HEK293 (cell line): ENCODE data around the gene RPL3.

ENCODE experiments used
- CTCF ChIA-PET: fragments of 350-600 bp; formaldehyde crosslinking; extraction: SDS; loops from one replicate; lab custom pipeline; 2021; ENCODE audit warnings: antibody characterized with exemption; lab: Yijun Ruan, JAX
- POLR2A ChIA-PET: fragments of 300-600 bp; formaldehyde crosslinking; extraction: SDS; loops from one replicate; lab custom pipeline; 2020; ENCODE audit warnings: antibody characterized with exemption, inconsistent platforms; lab: Yijun Ruan, JAX
- H3K27ac ChIP-seq: fragments of 200-500 bp; sonication (Bioruptor generic); 2 replicates; pipeline ENCODE4 v1.5.1; 2014; ENCODE audit warnings: low read depth, low read length, control low read depth, inconsistent platforms; ENCODE audit errors: extremely low read depth
- H3K36me3 ChIP-seq, 2 experiments: fragments of 200-500 bp in 1 of 2; sonication (Bioruptor generic) in 1 of 2; 1 replicate in 1 of 2; 2 replicates in 1 of 2; pipeline ENCODE4 v1.5.1; 2014 to 2017; ENCODE audit warnings: inconsistent platforms in 2 of 2, low read length in 2 of 2; ENCODE audit not compliant: control insufficient read depth in 2 of 2, insufficient read depth in 1 of 2
- H3K4me1 ChIP-seq: fragments of 200-500 bp; sonication (Bioruptor generic); 2 replicates; pipeline ENCODE4 v1.5.1; 2014; ENCODE audit warnings: mild to moderate bottlenecking, low read length, inconsistent platforms; ENCODE audit not compliant: control insufficient read depth, insufficient read depth
- H3K4me3 ChIP-seq: 2 replicates; pipeline ENCODE4 v1.5.1; 2011; ENCODE audit warnings: low read depth, mild to moderate bottlenecking, control low read depth, low read length, moderate library complexity
- H3K9me3 ChIP-seq: fragments of 200-500 bp; sonication (Bioruptor generic); 2 replicates; pipeline ENCODE4 v1.5.1; 2014; ENCODE audit warnings: low read depth, low read length, inconsistent platforms; ENCODE audit not compliant: control insufficient read depth, insufficient read depth
- BCL11A ChIP-seq: fragments of 450-650 bp; formaldehyde crosslinking; IDR thresholded peaks from 2 replicates; pipeline ENCODE4 v1.5.1; 2016; ENCODE audit warnings: low read depth, missing biosample characterization, missing genetic modification characterization
- GLIS1 ChIP-seq: fragments of 450-650 bp; formaldehyde crosslinking; IDR thresholded peaks from 2 replicates; pipeline ENCODE4 v1.5.1; 2016; ENCODE audit warnings: missing biosample characterization, missing genetic modification characterization
- HIC1 ChIP-seq: fragments of 450-650 bp; formaldehyde crosslinking; IDR thresholded peaks from 2 replicates; pipeline ENCODE4 v1.5.1; 2016; ENCODE audit warnings: missing biosample characterization, missing genetic modification characterization
- IKZF3 ChIP-seq: fragments of 450-650 bp; IDR thresholded peaks from 2 replicates; pipeline ENCODE4 v1.5.0; 2018; ENCODE audit warnings: missing biosample characterization, mild to moderate bottlenecking, missing genetic modification characterization, moderate library complexity
- INSM2 ChIP-seq: fragments of 450-650 bp; formaldehyde crosslinking; IDR thresholded peaks from 2 replicates; pipeline ENCODE4 v1.5.1; 2016; ENCODE audit warnings: missing biosample characterization, missing genetic modification characterization
- KLF7 ChIP-seq: fragments of 450-650 bp; formaldehyde crosslinking; IDR thresholded peaks from 2 replicates; pipeline ENCODE4 v1.5.1; 2016; ENCODE audit warnings: missing biosample characterization, missing genetic modification characterization, borderline replicate concordance
- MZF1 ChIP-seq: fragments of 450-650 bp; formaldehyde crosslinking; IDR thresholded peaks from 2 replicates; pipeline ENCODE4 v1.5.1; 2017; ENCODE audit warnings: missing biosample characterization, missing genetic modification characterization, borderline replicate concordance
- PRDM2 ChIP-seq: fragments of 450-650 bp; formaldehyde crosslinking; IDR thresholded peaks from 2 replicates; pipeline ENCODE4 v1.5.1; 2016; ENCODE audit warnings: missing biosample characterization, missing genetic modification characterization, borderline replicate concordance
- REPIN1 ChIP-seq: fragments of 450-650 bp; formaldehyde crosslinking; IDR thresholded peaks from 2 replicates; pipeline ENCODE4 v1.5.1; 2017; ENCODE audit warnings: missing biosample characterization, missing genetic modification characterization, low read depth
- SCRT1 ChIP-seq: fragments of 450-650 bp; formaldehyde crosslinking; IDR thresholded peaks from 2 replicates; pipeline ENCODE4 v1.5.1; 2016; ENCODE audit warnings: missing biosample characterization, missing genetic modification characterization, borderline replicate concordance
- SP2 ChIP-seq: fragments of 450-650 bp; formaldehyde crosslinking; IDR thresholded peaks from 2 replicates; pipeline ENCODE4 v1.5.1; 2016; ENCODE audit warnings: missing biosample characterization, missing genetic modification characterization
- ZEB2 ChIP-seq: fragments of 450-650 bp; formaldehyde crosslinking; IDR thresholded peaks from 2 replicates; pipeline ENCODE4 v1.5.1; 2016; ENCODE audit warnings: missing biosample characterization, missing genetic modification characterization
- ZFHX2 ChIP-seq: fragments of 450-650 bp; formaldehyde crosslinking; conservative IDR thresholded peaks from 2 replicates; pipeline ENCODE4 v1.5.1; 2016; ENCODE audit warnings: missing biosample characterization, missing genetic modification characterization
- ZNF132 ChIP-seq: fragments of 450-650 bp; formaldehyde crosslinking; IDR thresholded peaks from 2 replicates; pipeline ENCODE4 v1.5.1; 2017; ENCODE audit warnings: missing biosample characterization, missing genetic modification characterization, borderline replicate concordance
- ZNF157 ChIP-seq: fragments of 450-650 bp; formaldehyde crosslinking; IDR thresholded peaks from 2 replicates; pipeline ENCODE4 v1.5.1; 2016; ENCODE audit warnings: missing biosample characterization, missing genetic modification characterization
- ZNF2 ChIP-seq: fragments of 450-650 bp; formaldehyde crosslinking; IDR thresholded peaks from 2 replicates; pipeline ENCODE4 v1.5.1; 2016; ENCODE audit warnings: missing biosample characterization, missing genetic modification characterization
- ZNF404 ChIP-seq: fragments of 450-650 bp; formaldehyde crosslinking; IDR thresholded peaks from 2 replicates; pipeline ENCODE4 v1.5.1; 2017; ENCODE audit warnings: missing biosample characterization, missing genetic modification characterization
- ZNF521 ChIP-seq: fragments of 450-650 bp; formaldehyde crosslinking; IDR thresholded peaks from 2 replicates; pipeline ENCODE4 v1.5.1; 2017; ENCODE audit warnings: missing biosample characterization, mild to moderate bottlenecking, missing genetic modification characterization
- ZNF610 ChIP-seq: fragments of 450-650 bp; formaldehyde crosslinking; IDR thresholded peaks from 2 replicates; pipeline ENCODE4 v1.5.1; 2016; ENCODE audit warnings: missing biosample characterization, missing genetic modification characterization, borderline replicate concordance
- ZNF768 ChIP-seq: fragments of 450-650 bp; formaldehyde crosslinking; IDR thresholded peaks from 2 replicates; pipeline ENCODE4 v1.5.1; 2018; ENCODE audit warnings: missing biosample characterization, mild to moderate bottlenecking, missing genetic modification characterization
- ZSCAN30 ChIP-seq: fragments of 450-650 bp; IDR thresholded peaks from 2 replicates; pipeline ENCODE4 v1.5.1; 2018; ENCODE audit warnings: missing biosample characterization, mild to moderate bottlenecking, missing genetic modification characterization, moderate library complexity

The RPL3 gene

GRCh38 chr22:39312410-39312809 is 7.0 kb downstream of the RPL3 start:
- Histone ChIP-seq H3K9me3 (no peaks in the 10 kb centered on the region), H3K4me1 (0 out of 2 replicates have a peak, but pooled peaks cover 4% of the 10 kb centered on the region), H3K36me3 (peaks cover 25 to 72% of the 10 kb centered on the region in 2 experiments), H3K4me3 (no peak overlapping the region), H3K27ac (peak overlapping the region; percentile 7; the same call in 1 of the 2 replicates)
- no peak for TF ChIP-seq SP2 (tag by site-specific recombination)
- TF ChIP-seq HIC1 (tag by site-specific recombination), result peak; percentile 51; the same call in 1 of the 2 replicates
- peak; percentile 34; the same call in 1 of the 2 replicates for TF ChIP-seq ZNF2 (tag by site-specific recombination)
- TF ChIP-seq IKZF3 (tag by site-specific recombination), result 0 out of 2 replicates have a peak, but pooled peaks have one; percentile 7
- ChIA-PET POLR2A (interaction anchor here (1.2 to 4.7 kb wide), 13 partner anchors 7 to 217 kb away, joined by 3 to 93 read pairs (median 8); partner anchors contain the start of genes ATF4, CBX7, MIEF1 and PDGFB), CTCF (interaction anchor here (1.4 to 2.9 kb wide), 3 partner anchors 138 to 142 kb away, joined by 3 to 48 read pairs (median 13); no protein-coding TSS in a partner anchor)

- no peaks in the 10 kb centered on the region for H3K9me3 ChIP-seq
- TF ChIP-seq GLIS1 (tag by site-specific recombination), result peak; percentile 57
- TF ChIP-seq BCL11A (tag by site-specific recombination), result peak; percentile 35; the same call in 1 of the 2 replicates
- 0 out of 2 replicates have a peak, but pooled peaks have one; percentile 8 for TF ChIP-seq ZNF610 (tag by site-specific recombination)
- no peak for TF ChIP-seq PRDM2
- peak; percentile 4; the same call in 1 of the 2 replicates for TF ChIP-seq INSM2 (tag by site-specific recombination)
- TF ChIP-seq ZNF132 (tag by site-specific recombination), result no peak
- no peak for TF ChIP-seq KLF7
- peak; percentile 60; the same call in 1 of the 2 replicates for TF ChIP-seq SCRT1 (tag by site-specific recombination)
- peak; percentile 70; the same call in 1 of the 2 replicates for TF ChIP-seq ZNF768 (tag by site-specific recombination)
- no peak for TF ChIP-seq ZNF404
- TF ChIP-seq ZFHX2, result no peak
- peak; percentile 23; the same call in 1 of the 2 replicates for TF ChIP-seq ZSCAN30 (tag by site-specific recombination)
- no peak for TF ChIP-seq ZNF521
- 0 out of 2 replicates have a peak, but pooled peaks have one; percentile 43 for TF ChIP-seq ZEB2 (tag by site-specific recombination)
- TF ChIP-seq IKZF3 (tag by site-specific recombination), result peak; percentile 6; the same call in 1 of the 2 replicates
- peak; percentile 20; the same call in 1 of the 2 replicates for TF ChIP-seq MZF1
- TF ChIP-seq REPIN1 (tag by site-specific recombination), result no peak
- TF ChIP-seq ZNF157 (tag by site-specific recombination), result no peak
Observed at GRCh38 chr22:39311592-39312400, 7.6 kb downstream of the RPL3 start.

More at GRCh38 chr22:39311592-39312400, 7.6 kb downstream of the RPL3 start:
- ChIA-PET POLR2A (interaction anchor here (0.5 to 4.7 kb wide), 40 partner anchors 7 to 388 kb away, joined by 3 to 93 read pairs (median 5); partner anchors contain the start of genes ATF4, CBX7, MIEF1 and PDGFB), CTCF (interaction anchor here (0.6 to 2.9 kb wide), 38 partner anchors 8 to 442 kb away, joined by 3 to 48 read pairs (median 4); partner anchors contain the start of genes APOBEC3B, PDGFB and RPL3)
- Histone ChIP-seq H3K4me1 (no peaks in the 10 kb centered on the region), H3K27ac (no peak overlapping the region), H3K36me3 (peaks cover 21 to 69% of the 10 kb centered on the region in 2 experiments), H3K4me3 (no peak overlapping the region)
